Measurements from ENCODE around the gene DESI1. TPM values are rescaled to one million over a fixed set of nuclear protein-coding genes. Genes with fewer than 3 reads are reported as not detected.
A peak's percentile ranks its signal among the peaks of the same experiment; 100 is the strongest.

The DESI1 gene
- total RNA-seq, 6 experiments from 2014 or later: 34.8 to 49.5 (median 40.9) TPM

GRCh38 chr22:41579297-41579996 is 41.4 kb downstream of the DESI1 start:
- WGBS (ENCODE audit: insufficient coverage, low coverage, low lambda C conversion rate, missing lambda C conversion rate): 83% methylated on average over 1 of the region's 12 CpGs
- no peaks in the 10 kb centered on the region for H3K4me1 ChIP-seq
- H3K4me3 ChIP-seq: no peak overlapping the region
- intact Hi-C loops (cut with DNase I): no loop called here
- no peaks in the 10 kb centered on the region for H3K9me3 ChIP-seq
- ATAC-seq: no peak
- no peak for DNase-seq
- no peak overlapping the region for H3K27ac ChIP-seq
- TF ChIP-seq POLR2A (IDR thresholded peaks at IDR 0.05): no peak
- no peak for TF ChIP-seq CTCF (IDR thresholded peaks at IDR 0.05)
- H3K36me3 ChIP-seq: peaks cover 0 to 51% (median 16%) of the 10 kb centered on the region in 4 donors
- no peaks in the 10 kb centered on the region for H3K27me3 ChIP-seq

GRCh38 chr22:41578818-41579217 is 42.0 kb downstream of the DESI1 start:
- no peaks in the 10 kb centered on the region for H3K27me3 ChIP-seq
- H3K36me3 ChIP-seq: peaks cover 0 to 45% (median 15%) of the 10 kb centered on the region in 4 donors
- H3K4me3 ChIP-seq: no peak overlapping the region
- TF ChIP-seq POLR2A (IDR thresholded peaks at IDR 0.05): no peak
- TF ChIP-seq CTCF (IDR thresholded peaks at IDR 0.05): no peak
- ATAC-seq: no peak
- no peaks in the 10 kb centered on the region for H3K4me1 ChIP-seq
- 92% methylated on average over 6 of the region's 9 CpGs for WGBS (ENCODE audit: insufficient coverage, low coverage, low lambda C conversion rate, missing lambda C conversion rate)
- no peak for DNase-seq
- H3K9me3 ChIP-seq: no peaks in the 10 kb centered on the region
- no peak overlapping the region for H3K27ac ChIP-seq
- intact Hi-C loops (cut with DNase I): no loop called here

GRCh38 chr22:41578114-41578513 is 42.7 kb downstream of the DESI1 start:
- 87% methylated on average over 5 of the region's 8 CpGs for WGBS (ENCODE audit: insufficient coverage, low coverage, low lambda C conversion rate, missing lambda C conversion rate)
- intact Hi-C loops (cut with DNase I): no loop called here
- TF ChIP-seq POLR2A (IDR thresholded peaks at IDR 0.05) (no peak), CTCF (IDR thresholded peaks at IDR 0.05) (no peak)

GRCh38 chr22:41576877-41577276 is 44.0 kb downstream of the DESI1 start:
- Histone ChIP-seq H3K4me1 (no peaks in the 10 kb centered on the region), H3K27me3 (no peaks in the 10 kb centered on the region), H3K4me3 (no peak overlapping the region), H3K27ac (no peak overlapping the region), H3K9me3 (no peaks in the 10 kb centered on the region), H3K36me3 (peaks cover 0 to 28% (median 9%) of the 10 kb centered on the region in 4 donors)
- peak in 2 of 3 donors; percentile 59 to 67 for DNase-seq
- no peak for TF ChIP-seq POLR2A (IDR thresholded peaks at IDR 0.05)
- TF ChIP-seq CTCF (IDR thresholded peaks at IDR 0.05): peak; percentile 51 to 70 (median 61)
- peak; percentile 63 to 80 (median 78) for ATAC-seq
- 66% methylated on average over 5 of the region's 9 CpGs for WGBS (ENCODE audit: insufficient coverage, low coverage, low lambda C conversion rate, missing lambda C conversion rate)
- intact Hi-C loops (cut with DNase I): no loop called here

More at GRCh38 chr22:41578114-41578513, 42.7 kb downstream of the DESI1 start:
- no peak for DNase-seq
- ATAC-seq: no peak
- Histone ChIP-seq H3K9me3 (no peaks in the 10 kb centered on the region), H3K27ac (no peak overlapping the region), H3K4me3 (no peak overlapping the region), H3K4me1 (no peaks in the 10 kb centered on the region), H3K27me3 (no peaks in the 10 kb centered on the region), H3K36me3 (peaks cover 0 to 40% (median 11%) of the 10 kb centered on the region in 4 donors)
